Esophagus muscularis mucosa (tissue), 4 donors: ENCODE results near the gene PRSS8. TPM values are rescaled to one million over a fixed set of nuclear protein-coding genes. Genes with fewer than 3 reads are reported as not detected.

Experiments used
- DNase-seq: peaks from one replicate; pipeline ENCODE4 v3.0.0-alpha.2; 2017; ENCODE audit errors: extremely low spot score
- H3K27ac ChIP-seq, 4 donors: fragments of 200-600 bp; sonication (generic); replicated peaks in 1 of 4; 1 replicate in 3 of 4; 2 replicates in 1 of 4; pipeline ENCODE4 v1.5.1; 2016 to 2019; ENCODE audit warnings: mild to moderate bottlenecking in 1 of 4
- H3K27me3 ChIP-seq, 4 donors: fragments of 200-600 bp; sonication (generic); one replicate each; pipeline versions ENCODE4 v1.5.1 to v1.6.0; 2016 to 2019
- H3K36me3 ChIP-seq, 4 donors: fragments of 200-600 bp; sonication (generic); one replicate each; pipeline ENCODE4 v1.5.1; 2016 to 2019
- H3K4me1 ChIP-seq, 4 donors: fragments of 200-600 bp; sonication (generic); one replicate each; pipeline ENCODE4 v1.5.1; 2016 to 2019
- H3K4me3 ChIP-seq, 4 donors: fragments of 200-600 bp; sonication (generic); 1 replicate in 2 of 4; 2 replicates in 2 of 4; pipeline ENCODE4 v1.5.1; 2016 to 2019; ENCODE audit warnings: mild to moderate bottlenecking in 4 of 4, moderate library complexity in 1 of 4
- H3K9me3 ChIP-seq, 4 donors: fragments of 200-600 bp; sonication (generic); 1 replicate in 3 of 4; 2 replicates in 1 of 4; pipeline ENCODE4 v1.5.1; 2016 to 2019
- CTCF ChIP-seq, 3 experiments: fragments of 200-600 bp in 2 of 3; fragments of 450-650 bp in 1 of 3; sonication (generic) in 2 of 3; IDR thresholded peaks; one replicate each; pipeline ENCODE4 v1.5.1; 2017 to 2019; ENCODE audit warnings: antibody characterized with exemption in 3 of 3, mild to moderate bottlenecking in 2 of 3, moderate library complexity in 1 of 3
- EP300 ChIP-seq: sonication (generic); formaldehyde crosslinking; IDR thresholded peaks from one replicate; pipeline ENCODE4 v1.6.1; 2017; ENCODE audit warnings: antibody characterized with exemption
- POLR2A ChIP-seq: fragments of 450-650 bp; IDR thresholded peaks from one replicate; pipeline ENCODE4 v1.6.1; 2017; ENCODE audit warnings: antibody characterized with exemption, moderate library complexity, mild to moderate bottlenecking, low read depth
- POLR2AphosphoS5 ChIP-seq, 2 donors: sonication (generic); formaldehyde crosslinking; IDR thresholded peaks; one replicate each; pipeline ENCODE4 v1.6.1; 2017; ENCODE audit warnings: antibody characterized with exemption in 2 of 2
- WGBS: methylation state at CpG from one replicate; pipeline ENCODE4 v1.1.5; 2018; 5-methylcytosine and 5-hydroxymethylcytosine counted together
- intact Hi-C: fragments of 100-400 bp; cut with DNase I; formaldehyde crosslinking; loops from one replicate; pipeline ENCODE4 v1.15.1; 2023
- total RNA-seq, 4 donors: library from RNA; depleted of rRNA; stranded (reverse); fragments of >200 nt; gene quantifications; one replicate each; pipeline versions ENCODE4 v1.1.0 to v1.2.1, GENCODE V29; 2016

The PRSS8 gene
- total RNA-seq, 4 donors from 2014 or later: 0.34 TPM; not detected in 3

- DNase-seq: no peak
- H3K27ac ChIP-seq: peak overlapping the region in 2 of 4 donors; percentile 88 to 90
- peaks cover 25 to 43% (median 40%) of the 10 kb centered on the region in 4 donors for H3K36me3 ChIP-seq
- intact Hi-C loops: loop anchor here (5.0 kb wide), 1 partner anchor 33 kb away; no protein-coding TSS in a partner anchor
- peaks cover 29 to 44% (median 40%) of the 10 kb centered on the region in 4 donors for H3K4me1 ChIP-seq
- TF ChIP-seq POLR2A: no peak
- TF ChIP-seq CTCF (IDR thresholded peaks at IDR 0.05): no peak
- TF ChIP-seq POLR2AphosphoS5 (IDR thresholded peaks at IDR 0.05): no peak
- no peak for TF ChIP-seq EP300
- peak overlapping the region in 1 of 4 donors; percentile 90 for H3K4me3 ChIP-seq
- no peaks in the 10 kb centered on the region for H3K9me3 ChIP-seq
- no peaks in the 10 kb centered on the region for H3K27me3 ChIP-seq
- 86% methylated on average over 8 of the region's 12 CpGs for WGBS
Measured at GRCh38 chr16:31109622-31110021, 25.9 kb downstream of the PRSS8 start.

DNA sequence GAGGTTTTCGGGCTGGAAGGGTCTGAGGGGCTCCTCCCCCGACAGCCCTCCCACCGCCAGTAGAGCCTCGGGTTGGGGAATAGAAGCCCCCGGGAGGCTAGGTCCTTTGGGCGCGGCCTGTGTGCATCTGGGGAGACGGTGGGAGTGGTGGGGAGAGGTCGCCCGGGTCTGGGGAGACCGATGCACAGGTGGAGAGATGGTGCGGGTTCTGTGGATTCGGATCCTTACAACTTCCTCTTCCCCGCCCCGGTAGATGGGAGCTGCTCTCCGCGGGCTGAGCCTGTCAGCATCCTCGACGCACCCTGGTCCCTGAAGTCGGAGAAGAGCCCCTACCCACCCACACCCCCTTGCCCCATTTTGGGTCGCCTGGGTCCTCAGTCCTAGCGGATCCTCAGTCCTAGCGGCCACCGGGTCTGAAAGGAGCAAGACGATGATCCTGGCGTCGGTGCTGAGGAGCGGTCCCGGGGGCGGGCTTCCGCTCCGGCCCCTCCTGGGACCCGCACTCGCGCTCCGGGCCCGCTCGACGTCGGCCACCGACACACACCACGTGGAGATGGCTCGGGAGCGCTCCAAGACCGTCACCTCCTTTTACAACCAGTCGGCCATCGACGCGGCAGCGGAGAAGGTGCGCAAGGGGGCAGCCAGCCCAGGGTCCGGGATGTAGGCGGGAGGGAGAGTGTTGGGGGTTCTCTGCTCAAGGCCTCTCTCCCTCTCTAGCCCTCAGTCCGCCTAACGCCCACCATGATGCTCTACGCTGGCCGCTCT, 26.6 kb downstream of the PRSS8 start:
- 48% methylated on average over 37 of the region's 57 CpGs for WGBS
- peaks cover 29 to 44% (median 40%) of the 10 kb centered on the region in 4 donors for H3K4me1 ChIP-seq
- peaks cover 25 to 43% (median 40%) of the 10 kb centered on the region in 4 donors for H3K36me3 ChIP-seq
- intact Hi-C loops: loop anchor here (5.0 kb wide), 1 partner anchor 33 kb away; no protein-coding TSS in a partner anchor
- H3K4me3 ChIP-seq: peak overlapping the region; percentile 89 to 98 (median 91)
- H3K27ac ChIP-seq: peak overlapping the region; percentile 88 to 93 (median 91)
- H3K9me3 ChIP-seq: no peaks in the 10 kb centered on the region
- DNase-seq: no peak
- TF ChIP-seq EP300: no peak
- TF ChIP-seq POLR2A: no peak
- TF ChIP-seq POLR2AphosphoS5 (IDR thresholded peaks at IDR 0.05): no peak
- TF ChIP-seq CTCF (IDR thresholded peaks at IDR 0.05): no peak
- no peaks in the 10 kb centered on the region for H3K27me3 ChIP-seq

DNA sequence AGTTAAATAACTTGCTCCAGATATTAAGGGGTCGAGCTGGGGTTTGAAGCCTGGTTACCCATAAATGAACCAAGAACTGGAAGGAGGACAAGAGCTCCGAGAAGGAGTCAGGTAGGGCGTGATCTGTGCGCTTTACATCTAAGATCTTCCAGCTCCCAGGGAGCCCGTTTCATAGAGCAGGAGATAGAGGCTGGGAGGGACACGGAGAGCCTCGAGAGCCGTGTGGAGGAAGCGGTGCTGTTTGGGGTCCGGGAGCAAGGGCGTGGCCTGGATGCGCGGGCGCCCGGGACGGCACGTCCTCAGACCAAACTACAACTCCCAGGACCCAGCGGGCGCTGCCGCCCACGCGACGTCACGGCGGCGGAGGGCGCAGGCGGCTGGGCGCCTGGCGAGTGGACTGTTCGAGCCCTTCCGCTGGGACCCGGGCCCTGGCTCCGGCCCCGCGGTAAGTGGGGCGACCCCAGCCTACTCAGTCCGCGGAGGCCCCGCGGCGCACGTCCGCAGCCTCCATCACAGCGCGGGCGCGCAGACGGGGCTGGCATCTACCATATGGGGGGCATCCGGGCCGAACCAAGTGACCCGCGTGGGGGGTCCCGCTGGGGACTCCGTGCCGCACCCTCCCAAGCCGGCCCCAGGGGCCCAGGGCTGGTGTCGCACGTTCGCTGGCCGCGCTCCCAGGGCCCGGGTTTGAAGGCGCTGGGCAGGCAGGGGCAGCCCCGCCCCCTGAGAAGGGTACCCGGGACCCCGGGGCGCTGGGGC, 27.3 kb downstream of the PRSS8 start, which contains the start of gene BCKDK:
BCKDK (plus strand) TSS at position 352 of the 759 bp plus-strand sequence. CDS start 838 bp downstream, outside the sequence.
- H3K9me3 ChIP-seq: no peaks in the 10 kb centered on the region
- no peak for TF ChIP-seq CTCF (IDR thresholded peaks at IDR 0.05)
- no peak for TF ChIP-seq EP300
- TF ChIP-seq POLR2AphosphoS5 (IDR thresholded peaks at IDR 0.05): peak; percentile 83
- peak; percentile 63 for TF ChIP-seq POLR2A
- peak within 1 kb of the TSS; percentile 88 to 93 (median 91) for H3K27ac ChIP-seq
- intact Hi-C loops: loop anchor here (5.0 kb wide), 1 partner anchor 34 kb away; no protein-coding TSS in a partner anchor
- H3K36me3 ChIP-seq: peaks cover 25 to 42% (median 39%) of the 10 kb centered on the region in 4 donors
- 14% methylated on average over 18 of the region's 68 CpGs for WGBS
- DNase-seq: no peak
- no peaks in the 10 kb centered on the region for H3K27me3 ChIP-seq
- peak within 1 kb of the TSS; percentile 89 to 98 (median 91) for H3K4me3 ChIP-seq
- peaks cover 29 to 37% (median 35%) of the 10 kb centered on the region in 4 donors for H3K4me1 ChIP-seq

- H3K27me3 ChIP-seq: no peaks in the 10 kb centered on the region
- H3K27ac ChIP-seq: peak overlapping the region in 2 of 4 donors; percentile 88 to 93
- TF ChIP-seq POLR2A (no peak), POLR2AphosphoS5 (IDR thresholded peaks at IDR 0.05) (no peak), CTCF (IDR thresholded peaks at IDR 0.05) (no peak), EP300 (no peak)
- no peak overlapping the region for H3K4me3 ChIP-seq
- H3K9me3 ChIP-seq: no peaks in the 10 kb centered on the region
- intact Hi-C loops: loop anchor here (5.0 kb wide), 1 partner anchor 35 kb away; no protein-coding TSS in a partner anchor
- H3K36me3 ChIP-seq: peaks cover 25 to 34% (median 33%) of the 10 kb centered on the region in 4 donors
- H3K4me1 ChIP-seq: peaks cover 28 to 33% (median 29%) of the 10 kb centered on the region in 4 donors
- 88% methylated on average over 6 of the region's 6 CpGs for WGBS
- DNase-seq: no peak
Measured at GRCh38 chr16:31107465-31107867, 28.1 kb downstream of the PRSS8 start.
